NCI-H69 (cell line): ENCODE measurements around the gene EMSY.
A peak's percentile ranks its signal among the peaks of the same experiment; 100 is the strongest.

Experiments
- DNase-seq: peaks from one replicate; lab custom pipeline; 2025; lab: John Stamatoyannopoulos, UW

Gene EMSY

GRCh38 chr11:76523786-76524436 is 79.1 kb downstream of the EMSY start:
- DNase-seq, result peak; percentile 24

GRCh38 chr11:76524461-76524860 is 79.6 kb downstream of the EMSY start:
- DNase-seq, result peak; percentile 38

- DNase-seq, result peak; percentile 95
Observed at GRCh38 chr11:76524919-76525318, 80.1 kb downstream of the EMSY start.

- peak; percentile 22 for DNase-seq
Observed at GRCh38 chr11:76526878-76527277, 82.1 kb downstream of the EMSY start.

GRCh38 chr11:76542436-76542835 is 97.6 kb downstream of the EMSY start:
- no peak for DNase-seq

GRCh38 chr11:76543006-76543703 is 98.3 kb downstream of the EMSY start:
- DNase-seq, result no peak

- no peak for DNase-seq
Observed at GRCh38 chr11:76550781-76551180, 106.0 kb downstream of the EMSY start.

- DNase-seq, result peak; percentile 22
Observed at GRCh38 chr11:76551400-76551799, 106.6 kb downstream of the EMSY start.

GRCh38 chr11:76552987-76553386 is 108.2 kb downstream of the EMSY start:
- no peak for DNase-seq

- DNase-seq, result peak; percentile 24
Observed at GRCh38 chr11:76553554-76554476, 109.0 kb downstream of the EMSY start.

GRCh38 chr11:76554767-76555166 is 109.9 kb downstream of the EMSY start:
- no peak for DNase-seq

GRCh38 chr11:76557466-76557865 is 112.6 kb downstream of the EMSY start:
- no peak for DNase-seq

- DNase-seq, result no peak
Observed at GRCh38 chr11:76558473-76558872, 113.7 kb downstream of the EMSY start.

GRCh38 chr11:76558891-76559290 is 114.1 kb downstream of the EMSY start:
- DNase-seq, result no peak

- DNase-seq, result no peak
Observed at GRCh38 chr11:76559346-76559745, 114.5 kb downstream of the EMSY start.

- no peak for DNase-seq
Observed at GRCh38 chr11:76560219-76560618, 115.4 kb downstream of the EMSY start.

- no peak for DNase-seq
Observed at GRCh38 chr11:76561245-76561644, 116.4 kb downstream of the EMSY start.

- DNase-seq, result no peak
Observed at GRCh38 chr11:76562541-76562940, 117.7 kb downstream of the EMSY start.

- DNase-seq, result no peak
Observed at GRCh38 chr11:76564364-76564763, 119.5 kb downstream of the EMSY start.

- DNase-seq, result no peak
Observed at GRCh38 chr11:76566811-76567210, 122.0 kb downstream of the EMSY start.

GRCh38 chr11:76567261-76567660 is 122.4 kb downstream of the EMSY start:
- no peak for DNase-seq

- no peak for DNase-seq
Observed at GRCh38 chr11:76568139-76568538, 123.3 kb downstream of the EMSY start.

GRCh38 chr11:76568621-76569020 is 123.8 kb downstream of the EMSY start:
- DNase-seq, result no peak
